ENCODE data around the gene CASKIN2.

The CASKIN2 gene

DNA sequence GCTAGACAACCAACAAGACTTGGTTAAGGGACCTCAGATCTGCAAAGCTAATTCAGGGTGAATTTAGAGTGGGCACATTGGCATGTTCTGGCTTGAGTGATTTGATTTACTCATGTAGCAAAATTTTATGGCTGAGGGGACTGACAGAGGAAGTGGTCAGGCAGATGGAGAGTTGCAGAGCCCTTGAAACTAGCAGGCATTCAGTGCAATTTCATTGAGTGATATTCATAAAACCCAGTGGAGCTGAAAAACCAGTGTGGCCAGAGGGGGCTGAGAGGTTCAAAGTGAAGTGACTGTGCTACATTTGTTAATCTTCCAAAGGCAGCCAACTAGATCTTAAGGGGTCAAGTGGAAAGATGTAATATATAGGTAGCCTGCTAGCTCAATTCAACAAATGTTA, 61.1 kb downstream of the CASKIN2 start:
- no peak overlapping the region for H3K27ac ChIP-seq
- no peak overlapping the region for H3K4me3 ChIP-seq

DNA sequence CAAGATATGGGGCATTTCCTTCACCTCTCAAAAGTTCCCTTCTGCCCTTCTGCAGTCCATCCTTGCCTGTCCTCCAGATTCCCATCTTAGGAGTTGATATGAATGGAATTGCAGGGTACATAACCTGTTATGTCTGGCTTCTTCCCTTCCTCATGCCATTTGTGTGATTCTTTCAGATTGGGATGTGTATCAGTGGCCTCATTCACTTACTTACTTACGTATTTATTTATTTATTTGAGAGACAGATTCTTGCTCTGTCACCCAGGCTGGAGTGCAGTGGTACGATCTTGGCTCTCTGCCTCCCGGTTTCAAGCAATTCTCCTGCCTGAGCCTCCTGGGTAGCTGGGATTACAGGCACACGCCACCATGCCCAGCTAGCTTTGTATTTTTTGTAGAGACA, 65.1 kb downstream of the CASKIN2 start:
- H3K27ac ChIP-seq, result no peak overlapping the region
- no peak overlapping the region for H3K4me3 ChIP-seq
